Measurements from ENCODE around the gene IL17D. TPM values are rescaled to one million over a fixed set of nuclear protein-coding genes. Genes with fewer than 3 reads are reported as not detected.

The IL17D gene
- total and polyA plus RNA-seq, 2 donors, result 0.52 to 0.85 TPM

GRCh38 chr13:20713014-20713376 lies 9.5 kb downstream of the IL17D start:
- Histone ChIP-seq H3K9me3 (ENCODE audit: control insufficient read depth in 2 of 2, insufficient read depth in 1 of 2, low read length in 1 of 2) (no peaks in the 10 kb centered on the region), H3K4me3 (ENCODE audit: low read length in 2 of 2) (no peak overlapping the region), H3K27ac (ENCODE audit: low read depth in 1 of 2, low read length in 1 of 2) (no peak overlapping the region), H3K4me1 (ENCODE audit: control insufficient read depth in 2 of 2, insufficient read depth in 2 of 2, low read length in 2 of 2) (peaks cover 0 to 4% of the 10 kb centered on the region in 2 donors), H3K27me3 (ENCODE audit: control insufficient read depth in 2 of 2, insufficient read depth in 1 of 2, low read length in 1 of 2) (peaks cover 0 to 3% of the 10 kb centered on the region in 2 donors), H3K36me3 (ENCODE audit: control insufficient read depth in 2 of 2, insufficient read depth in 2 of 2, low read length in 1 of 2) (no peaks in the 10 kb centered on the region)
- DNase-seq (ENCODE audit: low read depth in 6 of 9, low spot score in 9 of 9), result no peak
- 77% methylated on average over 11 of the region's 11 CpGs for WGBS

- H3K36me3 ChIP-seq (ENCODE audit: control insufficient read depth in 2 of 2, insufficient read depth in 2 of 2, low read length in 1 of 2), result no peaks in the 10 kb centered on the region
- peaks cover 0 to 4% of the 10 kb centered on the region in 2 donors for H3K4me1 ChIP-seq (ENCODE audit: control insufficient read depth in 2 of 2, insufficient read depth in 2 of 2, low read length in 2 of 2)
- H3K9me3 ChIP-seq (ENCODE audit: control insufficient read depth in 2 of 2, insufficient read depth in 1 of 2, low read length in 1 of 2), result no peaks in the 10 kb centered on the region
- 74% methylated on average over 11 of the region's 11 CpGs for WGBS
- peaks cover 0 to 3% of the 10 kb centered on the region in 2 donors for H3K27me3 ChIP-seq (ENCODE audit: control insufficient read depth in 2 of 2, insufficient read depth in 1 of 2, low read length in 1 of 2)
- H3K4me3 ChIP-seq (ENCODE audit: low read length in 2 of 2), result no peak overlapping the region
- no peak overlapping the region for H3K27ac ChIP-seq (ENCODE audit: low read depth in 1 of 2, low read length in 1 of 2)
- no peak for DNase-seq (ENCODE audit: low read depth in 6 of 9, low spot score in 9 of 9)
Measured at GRCh38 chr13:20713751-20714150, 10.3 kb downstream of the IL17D start.

- 94% methylated on average over 8 of the region's 8 CpGs for WGBS
- Histone ChIP-seq H3K9me3 (ENCODE audit: control insufficient read depth in 2 of 2, insufficient read depth in 1 of 2, low read length in 1 of 2) (no peaks in the 10 kb centered on the region), H3K4me3 (ENCODE audit: low read length in 2 of 2) (no peak overlapping the region), H3K36me3 (ENCODE audit: control insufficient read depth in 2 of 2, insufficient read depth in 2 of 2, low read length in 1 of 2) (no peaks in the 10 kb centered on the region), H3K27me3 (ENCODE audit: control insufficient read depth in 2 of 2, insufficient read depth in 1 of 2, low read length in 1 of 2) (peaks cover 0 to 3% of the 10 kb centered on the region in 2 donors), H3K4me1 (ENCODE audit: control insufficient read depth in 2 of 2, insufficient read depth in 2 of 2, low read length in 2 of 2) (peaks cover 0 to 4% of the 10 kb centered on the region in 2 donors), H3K27ac (ENCODE audit: low read depth in 1 of 2, low read length in 1 of 2) (no peak overlapping the region)
- DNase-seq (ENCODE audit: low read depth in 6 of 9, low spot score in 9 of 9), result no peak
Measured at GRCh38 chr13:20714161-20714560, 10.7 kb downstream of the IL17D start.

GRCh38 chr13:20714563-20715329 lies 11.2 kb downstream of the IL17D start:
- no peak overlapping the region for H3K4me3 ChIP-seq (ENCODE audit: low read length in 2 of 2)
- H3K27ac ChIP-seq (ENCODE audit: low read depth in 1 of 2, low read length in 1 of 2), result no peak overlapping the region
- 84% methylated on average over 9 of the region's 9 CpGs for WGBS
- no peaks in the 10 kb centered on the region for H3K9me3 ChIP-seq (ENCODE audit: control insufficient read depth in 2 of 2, insufficient read depth in 1 of 2, low read length in 1 of 2)
- peaks cover 0 to 4% of the 10 kb centered on the region in 2 donors for H3K4me1 ChIP-seq (ENCODE audit: control insufficient read depth in 2 of 2, insufficient read depth in 2 of 2, low read length in 2 of 2)
- peaks cover 0 to 3% of the 10 kb centered on the region in 2 donors for H3K27me3 ChIP-seq (ENCODE audit: control insufficient read depth in 2 of 2, insufficient read depth in 1 of 2, low read length in 1 of 2)
- DNase-seq (ENCODE audit: low read depth in 6 of 9, low spot score in 9 of 9), result no peak
- no peaks in the 10 kb centered on the region for H3K36me3 ChIP-seq (ENCODE audit: control insufficient read depth in 2 of 2, insufficient read depth in 2 of 2, low read length in 1 of 2)

GRCh38 chr13:20715330-20715712 lies 11.8 kb downstream of the IL17D start:
- H3K4me3 ChIP-seq (ENCODE audit: low read length in 2 of 2), result no peak overlapping the region
- 98% methylated on average over 6 of the region's 6 CpGs for WGBS
- peaks cover 0 to 5% of the 10 kb centered on the region in 2 donors for H3K27me3 ChIP-seq (ENCODE audit: control insufficient read depth in 2 of 2, insufficient read depth in 1 of 2, low read length in 1 of 2)
- H3K27ac ChIP-seq (ENCODE audit: low read depth in 1 of 2, low read length in 1 of 2), result no peak overlapping the region
- peaks cover 0 to 4% of the 10 kb centered on the region in 2 donors for H3K4me1 ChIP-seq (ENCODE audit: control insufficient read depth in 2 of 2, insufficient read depth in 2 of 2, low read length in 2 of 2)
- DNase-seq (ENCODE audit: low read depth in 6 of 9, low spot score in 9 of 9), result no peak
- H3K9me3 ChIP-seq (ENCODE audit: control insufficient read depth in 2 of 2, insufficient read depth in 1 of 2, low read length in 1 of 2), result no peaks in the 10 kb centered on the region
- H3K36me3 ChIP-seq (ENCODE audit: control insufficient read depth in 2 of 2, insufficient read depth in 2 of 2, low read length in 1 of 2), result no peaks in the 10 kb centered on the region

GRCh38 chr13:20716951-20717350 lies 13.5 kb downstream of the IL17D start:
- Histone ChIP-seq H3K9me3 (ENCODE audit: control insufficient read depth in 2 of 2, insufficient read depth in 1 of 2, low read length in 1 of 2) (peaks cover 0 to 6% of the 10 kb centered on the region in 2 donors), H3K4me1 (ENCODE audit: control insufficient read depth in 2 of 2, insufficient read depth in 2 of 2, low read length in 2 of 2) (peaks cover 6 to 11% of the 10 kb centered on the region in 2 donors), H3K36me3 (ENCODE audit: control insufficient read depth in 2 of 2, insufficient read depth in 2 of 2, low read length in 1 of 2) (no peaks in the 10 kb centered on the region), H3K27me3 (ENCODE audit: control insufficient read depth in 2 of 2, insufficient read depth in 1 of 2, low read length in 1 of 2) (peaks cover 7 to 20% of the 10 kb centered on the region in 2 donors), H3K27ac (ENCODE audit: low read depth in 1 of 2, low read length in 1 of 2) (no peak overlapping the region), H3K4me3 (ENCODE audit: low read length in 2 of 2) (no peak overlapping the region)
- DNase-seq (ENCODE audit: low read depth in 6 of 9, low spot score in 9 of 9), result no peak
- WGBS, result 94% methylated on average over 15 of the region's 15 CpGs

GRCh38 chr13:20717581-20718542 lies 14.4 kb downstream of the IL17D start:
- H3K4me1 ChIP-seq (ENCODE audit: control insufficient read depth in 2 of 2, insufficient read depth in 2 of 2, low read length in 2 of 2), result peaks cover 6 to 12% of the 10 kb centered on the region in 2 donors
- peaks cover 0 to 6% of the 10 kb centered on the region in 2 donors for H3K9me3 ChIP-seq (ENCODE audit: control insufficient read depth in 2 of 2, insufficient read depth in 1 of 2, low read length in 1 of 2)
- H3K27me3 ChIP-seq (ENCODE audit: control insufficient read depth in 2 of 2, insufficient read depth in 1 of 2, low read length in 1 of 2), result peaks cover 9 to 27% of the 10 kb centered on the region in 2 donors
- H3K36me3 ChIP-seq (ENCODE audit: control insufficient read depth in 2 of 2, insufficient read depth in 2 of 2, low read length in 1 of 2), result no peaks in the 10 kb centered on the region
- DNase-seq (ENCODE audit: low read depth in 6 of 9, low spot score in 9 of 9), result no peak
- WGBS, result 97% methylated on average over 44 of the region's 44 CpGs
- no peak overlapping the region for H3K27ac ChIP-seq (ENCODE audit: low read depth in 1 of 2, low read length in 1 of 2)
- H3K4me3 ChIP-seq (ENCODE audit: low read length in 2 of 2), result no peak overlapping the region

- peaks cover 6 to 12% of the 10 kb centered on the region in 2 donors for H3K4me1 ChIP-seq (ENCODE audit: control insufficient read depth in 2 of 2, insufficient read depth in 2 of 2, low read length in 2 of 2)
- no peak overlapping the region for H3K4me3 ChIP-seq (ENCODE audit: low read length in 2 of 2)
- no peak overlapping the region for H3K27ac ChIP-seq (ENCODE audit: low read depth in 1 of 2, low read length in 1 of 2)
- H3K27me3 ChIP-seq (ENCODE audit: control insufficient read depth in 2 of 2, insufficient read depth in 1 of 2, low read length in 1 of 2), result peaks cover 9 to 25% of the 10 kb centered on the region in 2 donors
- 97% methylated on average over 12 of the region's 12 CpGs for WGBS
- DNase-seq (ENCODE audit: low read depth in 6 of 9, low spot score in 9 of 9), result no peak
- no peaks in the 10 kb centered on the region for H3K36me3 ChIP-seq (ENCODE audit: control insufficient read depth in 2 of 2, insufficient read depth in 2 of 2, low read length in 1 of 2)
- H3K9me3 ChIP-seq (ENCODE audit: control insufficient read depth in 2 of 2, insufficient read depth in 1 of 2, low read length in 1 of 2), result peaks cover 0 to 6% of the 10 kb centered on the region in 2 donors
Measured at GRCh38 chr13:20718958-20719566, 15.6 kb downstream of the IL17D start.

Data from thymus (tissue), 11 donors.